HEK293 (cell line): ENCODE data around the gene GRIN3A.

ENCODE experiments used
- CTCF ChIA-PET: fragments of 350-600 bp; formaldehyde crosslinking; extraction: SDS; loops from one replicate; lab custom pipeline; 2021; ENCODE audit warnings: antibody characterized with exemption; lab: Yijun Ruan, JAX
- POLR2A ChIA-PET: fragments of 300-600 bp; formaldehyde crosslinking; extraction: SDS; loops from one replicate; lab custom pipeline; 2020; ENCODE audit warnings: antibody characterized with exemption, inconsistent platforms; lab: Yijun Ruan, JAX
- H3K27ac ChIP-seq: fragments of 200-500 bp; sonication (Bioruptor generic); 2 replicates; pipeline ENCODE4 v1.5.1; 2014; ENCODE audit warnings: low read depth, low read length, control low read depth, inconsistent platforms; ENCODE audit errors: extremely low read depth
- H3K36me3 ChIP-seq, 2 experiments: fragments of 200-500 bp in 1 of 2; sonication (Bioruptor generic) in 1 of 2; 1 replicate in 1 of 2; 2 replicates in 1 of 2; pipeline ENCODE4 v1.5.1; 2014 to 2017; ENCODE audit warnings: inconsistent platforms in 2 of 2, low read length in 2 of 2; ENCODE audit not compliant: control insufficient read depth in 2 of 2, insufficient read depth in 1 of 2
- H3K4me1 ChIP-seq: fragments of 200-500 bp; sonication (Bioruptor generic); 2 replicates; pipeline ENCODE4 v1.5.1; 2014; ENCODE audit warnings: mild to moderate bottlenecking, low read length, inconsistent platforms; ENCODE audit not compliant: control insufficient read depth, insufficient read depth
- H3K4me3 ChIP-seq: 2 replicates; pipeline ENCODE4 v1.5.1; 2011; ENCODE audit warnings: low read depth, mild to moderate bottlenecking, control low read depth, low read length, moderate library complexity
- H3K9me3 ChIP-seq: fragments of 200-500 bp; sonication (Bioruptor generic); 2 replicates; pipeline ENCODE4 v1.5.1; 2014; ENCODE audit warnings: low read depth, low read length, inconsistent platforms; ENCODE audit not compliant: control insufficient read depth, insufficient read depth
- GLI2 ChIP-seq: fragments of 450-650 bp; formaldehyde crosslinking; IDR thresholded peaks from 2 replicates; pipeline ENCODE4; 2017; ENCODE audit warnings: missing biosample characterization, missing genetic modification characterization, low read depth, borderline replicate concordance
- SETDB1 ChIP-seq: IDR thresholded peaks from one replicate; pipeline ENCODE4 v1.6.1; 2017; ENCODE audit warnings: mild to moderate bottlenecking, low read length, moderate library complexity, mixed read lengths; ENCODE audit not compliant: insufficient read length
- WT1 ChIP-seq: fragments of 450-650 bp; formaldehyde crosslinking; IDR thresholded peaks from 2 replicates; pipeline ENCODE4 v1.5.1; 2016; ENCODE audit warnings: missing biosample characterization, missing genetic modification characterization
- ZBTB1 ChIP-seq: fragments of 450-650 bp; formaldehyde crosslinking; IDR thresholded peaks from 2 replicates; pipeline ENCODE4 v1.5.1; 2016; ENCODE audit warnings: missing biosample characterization, missing genetic modification characterization
- ZFP3 ChIP-seq: fragments of 450-650 bp; formaldehyde crosslinking; IDR thresholded peaks from 2 replicates; pipeline ENCODE4 v1.5.1; 2016; ENCODE audit warnings: low read depth, missing biosample characterization, missing genetic modification characterization
- ZNF416 ChIP-seq: fragments of 450-650 bp; formaldehyde crosslinking; IDR thresholded peaks from 2 replicates; pipeline ENCODE4 v1.5.1; 2016; ENCODE audit warnings: missing biosample characterization, missing genetic modification characterization
- TF ChIP-seq, protein P1 (sequence below): fragments of 450-650 bp; formaldehyde crosslinking; IDR thresholded peaks from 2 replicates; pipeline ENCODE4 v1.5.1; 2016; ENCODE audit warnings: missing biosample characterization, missing genetic modification characterization
- TF ChIP-seq, protein P2 (sequence below): fragments of 450-650 bp; formaldehyde crosslinking; IDR thresholded peaks from 2 replicates; pipeline ENCODE4 v1.5.1; 2016; ENCODE audit warnings: missing biosample characterization, missing genetic modification characterization
- TF ChIP-seq, protein P3 (sequence below): fragments of 450-650 bp; formaldehyde crosslinking; IDR thresholded peaks from 2 replicates; pipeline ENCODE4 v1.5.1; 2016; ENCODE audit warnings: missing biosample characterization, missing genetic modification characterization
- TF ChIP-seq, protein P4 (sequence below): fragments of 450-650 bp; formaldehyde crosslinking; IDR thresholded peaks from 2 replicates; pipeline ENCODE4 v1.5.1; 2016; ENCODE audit warnings: missing biosample characterization, missing genetic modification characterization
- TF ChIP-seq, protein P5 (sequence below): fragments of 450-650 bp; formaldehyde crosslinking; IDR thresholded peaks from 2 replicates; pipeline ENCODE4 v1.5.1; 2016; ENCODE audit warnings: missing biosample characterization, missing genetic modification characterization

GRIN3A gene

DNA sequence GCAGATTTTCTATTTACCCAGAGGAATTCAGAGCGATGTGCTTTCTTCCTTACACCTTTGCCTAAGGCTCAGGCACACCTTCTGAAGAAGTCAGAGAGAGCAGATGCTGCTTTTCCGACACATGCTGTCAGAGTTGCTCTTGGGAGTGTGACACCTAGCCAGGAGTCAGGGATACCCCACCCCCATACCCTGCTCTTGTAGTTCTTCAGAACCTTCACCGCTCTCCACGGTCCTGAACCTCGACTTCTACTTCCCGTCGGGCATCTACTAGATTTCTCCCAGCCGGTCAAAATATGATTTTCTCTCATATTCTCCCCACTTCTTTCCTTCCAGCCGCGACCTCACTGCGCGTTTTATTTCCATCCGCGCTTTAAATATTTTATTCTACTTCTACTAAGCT, 1.7 kb downstream of the GRIN3A start:
- no peak overlapping the region for H3K27ac ChIP-seq
- ChIA-PET CTCF (interaction anchor here (2.0 kb wide), 1 partner anchor 9 kb away, joined by 5 read pairs; no protein-coding TSS in a partner anchor), POLR2A (no interaction called here)
- H3K4me1 ChIP-seq: no peaks in the 10 kb centered on the region
- no peaks in the 10 kb centered on the region for H3K9me3 ChIP-seq
- H3K36me3 ChIP-seq: no peaks in the 10 kb centered on the region
- TF ChIP-seq, protein P1, sequence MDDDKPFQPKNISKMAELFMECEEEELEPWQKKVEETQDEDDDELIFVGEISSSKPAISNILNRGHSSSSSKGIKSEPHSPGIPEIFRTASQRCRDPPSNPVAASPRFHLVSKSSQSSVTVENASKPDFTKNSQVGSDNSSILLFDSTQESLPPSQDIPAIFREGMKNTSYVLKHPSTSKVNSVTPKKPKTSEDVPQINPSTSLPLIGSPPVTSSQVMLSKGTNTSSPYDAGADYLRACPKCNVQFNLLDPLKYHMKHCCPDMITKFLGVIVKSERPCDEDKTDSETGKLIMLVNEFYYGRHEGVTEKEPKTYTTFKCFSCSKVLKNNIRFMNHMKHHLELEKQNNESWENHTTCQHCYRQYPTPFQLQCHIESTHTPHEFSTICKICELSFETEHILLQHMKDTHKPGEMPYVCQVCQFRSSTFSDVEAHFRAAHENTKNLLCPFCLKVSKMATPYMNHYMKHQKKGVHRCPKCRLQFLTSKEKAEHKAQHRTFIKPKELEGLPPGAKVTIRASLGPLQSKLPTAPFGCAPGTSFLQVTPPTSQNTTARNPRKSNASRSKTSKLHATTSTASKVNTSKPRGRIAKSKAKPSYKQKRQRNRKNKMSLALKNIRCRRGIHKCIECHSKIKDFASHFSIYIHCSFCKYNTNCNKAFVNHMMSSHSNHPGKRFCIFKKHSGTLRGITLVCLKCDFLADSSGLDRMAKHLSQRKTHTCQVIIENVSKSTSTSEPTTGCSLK: no peak
- TF ChIP-seq, protein P2, sequence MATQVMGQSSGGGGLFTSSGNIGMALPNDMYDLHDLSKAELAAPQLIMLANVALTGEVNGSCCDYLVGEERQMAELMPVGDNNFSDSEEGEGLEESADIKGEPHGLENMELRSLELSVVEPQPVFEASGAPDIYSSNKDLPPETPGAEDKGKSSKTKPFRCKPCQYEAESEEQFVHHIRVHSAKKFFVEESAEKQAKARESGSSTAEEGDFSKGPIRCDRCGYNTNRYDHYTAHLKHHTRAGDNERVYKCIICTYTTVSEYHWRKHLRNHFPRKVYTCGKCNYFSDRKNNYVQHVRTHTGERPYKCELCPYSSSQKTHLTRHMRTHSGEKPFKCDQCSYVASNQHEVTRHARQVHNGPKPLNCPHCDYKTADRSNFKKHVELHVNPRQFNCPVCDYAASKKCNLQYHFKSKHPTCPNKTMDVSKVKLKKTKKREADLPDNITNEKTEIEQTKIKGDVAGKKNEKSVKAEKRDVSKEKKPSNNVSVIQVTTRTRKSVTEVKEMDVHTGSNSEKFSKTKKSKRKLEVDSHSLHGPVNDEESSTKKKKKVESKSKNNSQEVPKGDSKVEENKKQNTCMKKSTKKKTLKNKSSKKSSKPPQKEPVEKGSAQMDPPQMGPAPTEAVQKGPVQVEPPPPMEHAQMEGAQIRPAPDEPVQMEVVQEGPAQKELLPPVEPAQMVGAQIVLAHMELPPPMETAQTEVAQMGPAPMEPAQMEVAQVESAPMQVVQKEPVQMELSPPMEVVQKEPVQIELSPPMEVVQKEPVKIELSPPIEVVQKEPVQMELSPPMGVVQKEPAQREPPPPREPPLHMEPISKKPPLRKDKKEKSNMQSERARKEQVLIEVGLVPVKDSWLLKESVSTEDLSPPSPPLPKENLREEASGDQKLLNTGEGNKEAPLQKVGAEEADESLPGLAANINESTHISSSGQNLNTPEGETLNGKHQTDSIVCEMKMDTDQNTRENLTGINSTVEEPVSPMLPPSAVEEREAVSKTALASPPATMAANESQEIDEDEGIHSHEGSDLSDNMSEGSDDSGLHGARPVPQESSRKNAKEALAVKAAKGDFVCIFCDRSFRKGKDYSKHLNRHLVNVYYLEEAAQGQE: peak; percentile 87
- no peak overlapping the region for H3K4me3 ChIP-seq

DNA sequence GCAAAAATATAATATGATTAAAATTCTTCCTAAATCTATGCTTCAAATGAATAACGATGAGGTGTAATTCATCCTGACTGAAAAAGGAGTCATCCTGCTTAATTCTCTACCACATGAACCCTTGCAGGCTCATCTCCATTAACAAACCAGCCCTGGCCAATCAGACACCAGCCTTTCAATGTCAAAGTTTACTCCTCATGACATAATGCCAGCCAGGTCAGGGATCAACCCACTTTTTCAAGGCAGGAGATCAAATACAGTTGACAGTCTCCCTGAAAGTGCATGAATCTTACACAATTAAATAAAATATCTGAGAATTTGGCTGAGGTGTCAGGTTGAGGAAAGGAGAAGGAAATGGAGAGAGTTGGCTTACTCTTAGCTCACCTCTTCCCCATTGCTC, 7.0 kb downstream of the GRIN3A start:
- H3K27ac ChIP-seq: no peak overlapping the region
- ChIA-PET CTCF (no interaction called here), POLR2A (no interaction called here)
- no peaks in the 10 kb centered on the region for H3K9me3 ChIP-seq
- TF ChIP-seq, protein P3, sequence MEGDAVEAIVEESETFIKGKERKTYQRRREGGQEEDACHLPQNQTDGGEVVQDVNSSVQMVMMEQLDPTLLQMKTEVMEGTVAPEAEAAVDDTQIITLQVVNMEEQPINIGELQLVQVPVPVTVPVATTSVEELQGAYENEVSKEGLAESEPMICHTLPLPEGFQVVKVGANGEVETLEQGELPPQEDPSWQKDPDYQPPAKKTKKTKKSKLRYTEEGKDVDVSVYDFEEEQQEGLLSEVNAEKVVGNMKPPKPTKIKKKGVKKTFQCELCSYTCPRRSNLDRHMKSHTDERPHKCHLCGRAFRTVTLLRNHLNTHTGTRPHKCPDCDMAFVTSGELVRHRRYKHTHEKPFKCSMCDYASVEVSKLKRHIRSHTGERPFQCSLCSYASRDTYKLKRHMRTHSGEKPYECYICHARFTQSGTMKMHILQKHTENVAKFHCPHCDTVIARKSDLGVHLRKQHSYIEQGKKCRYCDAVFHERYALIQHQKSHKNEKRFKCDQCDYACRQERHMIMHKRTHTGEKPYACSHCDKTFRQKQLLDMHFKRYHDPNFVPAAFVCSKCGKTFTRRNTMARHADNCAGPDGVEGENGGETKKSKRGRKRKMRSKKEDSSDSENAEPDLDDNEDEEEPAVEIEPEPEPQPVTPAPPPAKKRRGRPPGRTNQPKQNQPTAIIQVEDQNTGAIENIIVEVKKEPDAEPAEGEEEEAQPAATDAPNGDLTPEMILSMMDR (tag by site-specific recombination): no peak
- TF ChIP-seq ZNF416: no peak
- TF ChIP-seq, protein P4, sequence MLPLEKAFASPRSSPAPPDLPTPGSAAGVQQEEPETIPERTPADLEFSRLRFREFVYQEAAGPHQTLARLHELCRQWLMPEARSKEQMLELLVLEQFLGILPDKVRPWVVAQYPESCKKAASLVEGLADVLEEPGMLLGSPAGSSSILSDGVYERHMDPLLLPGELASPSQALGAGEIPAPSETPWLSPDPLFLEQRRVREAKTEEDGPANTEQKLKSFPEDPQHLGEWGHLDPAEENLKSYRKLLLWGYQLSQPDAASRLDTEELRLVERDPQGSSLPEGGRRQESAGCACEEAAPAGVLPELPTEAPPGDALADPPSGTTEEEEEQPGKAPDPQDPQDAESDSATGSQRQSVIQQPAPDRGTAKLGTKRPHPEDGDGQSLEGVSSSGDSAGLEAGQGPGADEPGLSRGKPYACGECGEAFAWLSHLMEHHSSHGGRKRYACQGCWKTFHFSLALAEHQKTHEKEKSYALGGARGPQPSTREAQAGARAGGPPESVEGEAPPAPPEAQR (tag by site-specific recombination): no peak
- TF ChIP-seq GLI2: no peak
- no peak for TF ChIP-seq ZFP3
- TF ChIP-seq, protein P5, sequence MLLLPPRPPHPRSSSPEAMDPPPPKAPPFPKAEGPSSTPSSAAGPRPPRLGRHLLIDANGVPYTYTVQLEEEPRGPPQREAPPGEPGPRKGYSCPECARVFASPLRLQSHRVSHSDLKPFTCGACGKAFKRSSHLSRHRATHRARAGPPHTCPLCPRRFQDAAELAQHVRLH (tag by site-specific recombination): no peak
- no peak for TF ChIP-seq SETDB1
- no peak for TF ChIP-seq ZBTB1 (tag by site-specific recombination)
- no peak for TF ChIP-seq WT1 (tag by site-specific recombination)
- H3K4me1 ChIP-seq: no peaks in the 10 kb centered on the region
- H3K36me3 ChIP-seq: no peaks in the 10 kb centered on the region
- H3K4me3 ChIP-seq: no peak overlapping the region
